ENCODE results near the gene AHNAK2.

Gene AHNAK2

GRCh38 chr14:105005929-105006830 lies 28.0 kb upstream of the AHNAK2 start:
- in situ Hi-C loops (cut with MboI; ENCODE audit: low sequenced_read_pairs, unreplicated experiment): no loop called here
- DNase-seq (ENCODE audit: low spot score): no peak
- no peak for TF ChIP-seq CTCF (IDR thresholded peaks at IDR 0.05; ENCODE audit: borderline replicate concordance, control extremely low read depth, extremely low read depth, insufficient read depth, missing control alignments)

- TF ChIP-seq CTCF (IDR thresholded peaks at IDR 0.05; ENCODE audit: borderline replicate concordance, control extremely low read depth, extremely low read depth, insufficient read depth, missing control alignments): no peak
- DNase-seq (ENCODE audit: low spot score): no peak
- in situ Hi-C loops (cut with MboI; ENCODE audit: low sequenced_read_pairs, unreplicated experiment): no loop called here
Observed at GRCh38 chr14:105005329-105005928, 27.3 kb upstream of the AHNAK2 start.

GRCh38 chr14:104999361-104999760 lies 21.2 kb upstream of the AHNAK2 start:
- no peak for TF ChIP-seq CTCF (IDR thresholded peaks at IDR 0.05; ENCODE audit: borderline replicate concordance, control extremely low read depth, extremely low read depth, insufficient read depth, missing control alignments)
- no peak for DNase-seq (ENCODE audit: low spot score)
- in situ Hi-C loops (cut with MboI; ENCODE audit: low sequenced_read_pairs, unreplicated experiment): no loop called here

- DNase-seq (ENCODE audit: low spot score): no peak
- in situ Hi-C loops (cut with MboI; ENCODE audit: low sequenced_read_pairs, unreplicated experiment): no loop called here
- no peak for TF ChIP-seq CTCF (IDR thresholded peaks at IDR 0.05; ENCODE audit: borderline replicate concordance, control extremely low read depth, extremely low read depth, insufficient read depth, missing control alignments)
Observed at GRCh38 chr14:104998801-104999200, 20.6 kb upstream of the AHNAK2 start.

GRCh38 chr14:104996483-104996882 lies 18.3 kb upstream of the AHNAK2 start:
- no peak for DNase-seq (ENCODE audit: low spot score)
- in situ Hi-C loops (cut with MboI; ENCODE audit: low sequenced_read_pairs, unreplicated experiment): no loop called here
- TF ChIP-seq CTCF (IDR thresholded peaks at IDR 0.05; ENCODE audit: borderline replicate concordance, control extremely low read depth, extremely low read depth, insufficient read depth, missing control alignments): no peak

- no peak for TF ChIP-seq CTCF (IDR thresholded peaks at IDR 0.05; ENCODE audit: borderline replicate concordance, control extremely low read depth, extremely low read depth, insufficient read depth, missing control alignments)
Observed at GRCh38 chr14:104996032-104996431, 17.9 kb upstream of the AHNAK2 start.

More at GRCh38 chr14:104996032-104996431, 17.9 kb upstream of the AHNAK2 start:
- in situ Hi-C loops (cut with MboI; ENCODE audit: low sequenced_read_pairs, unreplicated experiment): no loop called here
- DNase-seq (ENCODE audit: low spot score): no peak

Measured in GM13976 (cell line).